K562 (cell line): ENCODE data around the gene SFXN5. TPM values are rescaled to one million over a fixed set of nuclear protein-coding genes. Genes with fewer than 3 reads are reported as not detected.

Experiments
- ATAC-seq: fragments of 200-7000 bp; cut with Tn5 transposase; 3 replicates; pipeline ENCODE4 v1.9.1; 2020; ENCODE audit warnings: moderate library complexity
- BruUV-seq: library from RNA; stranded (reverse); fragments of 400-500 nt; replicated peaks from 2 replicates; lab custom pipeline; 2021; lab: Mats Ljungman, UMichigan
- CTCF ChIA-PET: fragments of 300-600 bp; formaldehyde crosslinking; extraction: SDS; loops from one replicate; lab custom pipeline; 2021; ENCODE audit warnings: low intra/inter-chr PET ratio; lab: Yijun Ruan, JAX
- POLR2A ChIA-PET: fragments of 300-600, 350-650 bp; sonication (Branson Sonifier 250); formaldehyde crosslinking; extraction: SDS; loops from one replicate; lab custom pipeline; 2021; ENCODE audit warnings: antibody characterized with exemption, inconsistent platforms; lab: Yijun Ruan, JAX
- DNase-seq, 4 experiments: peaks; one replicate each; pipeline versions ENCODE4 v3.0.0 to v3.0.0-alpha.2; 2011 to 2018; ENCODE audit warnings: low spot score in 3 of 4, mixed read lengths in 3 of 4; ENCODE audit errors: extremely low read depth in 1 of 4
- FAIRE-seq: peaks from 2 replicates; lab custom pipeline; 2011; peaks lifted over from hg19 to GRCh38; lab: Jason Lieb, UNC
- H2AFZ ChIP-seq: 2 replicates; pipeline ENCODE4 v1.6.0; 2011; ENCODE audit warnings: low read depth, low read length, control low read depth, inconsistent platforms
- H3K27ac ChIP-seq: fragments of 200-600 bp; 3 replicates; pipeline ENCODE4 v1.8.0; 2011; ENCODE audit warnings: low read depth, mild to moderate bottlenecking, control low read depth, inconsistent platforms, low read length, moderate library complexity, mixed read lengths; ENCODE audit errors: extremely low read depth
- H3K27me3 ChIP-seq, 2 experiments: fragments of 300-600 bp in 1 of 2; 2 replicates in 1 of 2; 3 replicates in 1 of 2; pipeline versions ENCODE4 v1.6.0 to v1.8.0; 2011; ENCODE audit warnings: inconsistent platforms in 2 of 2, low read length in 2 of 2, mild to moderate bottlenecking in 1 of 2, mixed read lengths in 1 of 2, moderate library complexity in 1 of 2; ENCODE audit not compliant: control insufficient read depth in 2 of 2, insufficient read depth in 2 of 2
- H3K36me3 ChIP-seq: fragments of 300-600 bp; 3 replicates; pipeline ENCODE4 v1.8.0; 2011; ENCODE audit warnings: mild to moderate bottlenecking, low read length, inconsistent platforms; ENCODE audit not compliant: control insufficient read depth, insufficient read depth
- H3K4me1 ChIP-seq, 2 experiments: fragments of 200-600 bp in 1 of 2; replicated peaks in 1 of 2; 2 replicates in 1 of 2; 3 replicates in 1 of 2; pipeline versions ENCODE4 v1.5.1 to v1.8.0; 2011; ENCODE audit warnings: inconsistent platforms in 2 of 2, low read length in 2 of 2, mild to moderate bottlenecking in 1 of 2, mixed read lengths in 1 of 2, moderate library complexity in 1 of 2; ENCODE audit not compliant: control insufficient read depth in 2 of 2, insufficient read depth in 2 of 2
- H3K4me2 ChIP-seq: 2 replicates; pipeline ENCODE4 v1.6.1; 2011; ENCODE audit warnings: low read length, control low read depth, inconsistent platforms, mixed read lengths; ENCODE audit not compliant: insufficient read depth
- H3K4me3 ChIP-seq: fragments of 200-600 bp; sonication (generic), shearing (Covaris generic); 2 replicates; pipeline ENCODE4 v1.5.1; 2016; ENCODE audit warnings: control low read depth, inconsistent platforms
- H3K79me2 ChIP-seq: fragments of 200-600 bp; 3 replicates; pipeline ENCODE4 v1.8.0; 2011; ENCODE audit warnings: low read length, inconsistent platforms; ENCODE audit not compliant: control insufficient read depth, insufficient read depth
- H3K9ac ChIP-seq, 2 experiments: 2 replicates each; pipeline versions ENCODE4 v1.6.0 to v1.6.1; 2011; ENCODE audit warnings: low read depth in 2 of 2, low read length in 2 of 2, control low read depth in 1 of 2, inconsistent platforms in 1 of 2, mild to moderate bottlenecking in 1 of 2, mixed read lengths in 1 of 2; ENCODE audit not compliant: insufficient read depth in 1 of 2
- H3K9me1 ChIP-seq: one replicate; pipeline ENCODE4 v1.6.0; 2011; ENCODE audit warnings: inconsistent platforms, mild to moderate bottlenecking, low read length, moderate library complexity; ENCODE audit not compliant: control insufficient read depth, insufficient read depth
- H3K9me3 ChIP-seq: replicated peaks from 2 replicates; pipeline ENCODE4 v1.5.1; 2011; ENCODE audit warnings: low read depth, low read length, inconsistent platforms; ENCODE audit not compliant: control insufficient read depth, insufficient read depth
- H4K20me1 ChIP-seq: replicated peaks from 2 replicates; pipeline ENCODE4 v1.6.1; 2011; ENCODE audit warnings: low read length, inconsistent platforms, mixed read lengths; ENCODE audit not compliant: control insufficient read depth, insufficient read depth
- ATF2 ChIP-seq: sonication (generic); formaldehyde crosslinking; IDR thresholded peaks from 2 replicates; pipeline ENCODE4 v1.8.1; 2022; ENCODE audit warnings: missing genetic modification reagents
- CBX3 ChIP-seq, 2 experiments: IDR thresholded peaks; 1 replicate in 1 of 2; 2 replicates in 1 of 2; pipeline ENCODE4 v1.6.1; 2012; ENCODE audit warnings: inconsistent platforms in 2 of 2, low read length in 2 of 2, borderline replicate concordance in 1 of 2, control low read depth in 1 of 2
- EGR1 ChIP-seq: fragments of 450-650 bp; conservative IDR thresholded peaks from 2 replicates; pipeline ENCODE4 v1.6.1; 2017; ENCODE audit warnings: mild to moderate bottlenecking
- KDM2B ChIP-seq: fragments of 250-450 bp; sonication (Bioruptor Pico); IDR thresholded peaks from 2 replicates; pipeline ENCODE4 v1.8.0; 2021; ENCODE audit warnings: mild to moderate bottlenecking, moderate library complexity
- MTA2 ChIP-seq: fragments of 450-650 bp; IDR thresholded peaks from 2 replicates; pipeline ENCODE4 v1.6.1; 2016; ENCODE audit warnings: low read depth
- NFXL1 ChIP-seq: fragments of 450-650 bp; formaldehyde crosslinking; IDR thresholded peaks from 2 replicates; pipeline ENCODE4 v1.4.0; 2021; ENCODE audit warnings: mild to moderate bottlenecking
- RBM15 ChIP-seq: fragments of 200-400 bp; formaldehyde crosslinking; IDR thresholded peaks from 2 replicates; pipeline ENCODE4 v1.6.1; 2018; ENCODE audit warnings: mild to moderate bottlenecking, low read length, moderate library complexity; ENCODE audit not compliant: insufficient read depth
- SAFB ChIP-seq: fragments of 200-400 bp; formaldehyde crosslinking; IDR thresholded peaks from 2 replicates; pipeline ENCODE4 v1.6.1; 2017; ENCODE audit warnings: low read depth, low read length, borderline replicate concordance
- ZBTB33 ChIP-seq: sonication (generic); formaldehyde crosslinking; IDR thresholded peaks from 2 replicates; pipeline ENCODE4 v1.8.1; 2023; ENCODE audit warnings: mild to moderate bottlenecking, missing genetic modification reagents
- ZBTB49 ChIP-seq: sonication (generic); formaldehyde crosslinking; IDR thresholded peaks from 2 replicates; pipeline ENCODE4 v1.8.0; 2022; ENCODE audit warnings: missing genetic modification reagents, mild to moderate bottlenecking, borderline replicate concordance
- ZNF174 ChIP-seq: fragments of 250-450 bp; sonication (Bioruptor Pico); IDR thresholded peaks from 2 replicates; pipeline ENCODE4 v1.4.0; 2020; ENCODE audit warnings: mild to moderate bottlenecking
- ZNF586 ChIP-seq: fragments of 450-650 bp; formaldehyde crosslinking; conservative IDR thresholded peaks from 2 replicates; pipeline ENCODE4 v1.4.0; 2020; ENCODE audit warnings: mild to moderate bottlenecking, moderate library complexity
- ZNF740 ChIP-seq, 3 experiments: fragments of 200-800 bp in 1 of 3; sonication (Bioruptor generic) in 1 of 3; sonication (generic) in 1 of 3; formaldehyde crosslinking in 1 of 3; IDR thresholded peaks; 2 replicates each; pipeline versions ENCODE4 v1.6.1 to v1.8.0; 2016 to 2022; ENCODE audit warnings: mild to moderate bottlenecking in 2 of 3, missing compliant biosample characterization in 2 of 3, missing genetic modification characterization in 2 of 3, missing genetic modification reagents in 1 of 3
- ZNF830 ChIP-seq: fragments of 250-450 bp; sonication (Bioruptor Pico); IDR thresholded peaks from 2 replicates; pipeline ENCODE4 v1.5.0; 2021; ENCODE audit warnings: mild to moderate bottlenecking
- WGBS: fragments of 100-300 bp; shearing (Covaris generic); methylation state at CpG from one replicate; pipeline ENCODE4 v1.1.6; 2016; ENCODE audit warnings: low coverage, mixed read lengths; ENCODE audit not compliant: insufficient coverage; ENCODE audit errors: missing lambda C conversion rate; 5-methylcytosine and 5-hydroxymethylcytosine counted together
- in situ Hi-C: fragments of 300-500 bp; cut with MboI; formaldehyde crosslinking; loops from 4 replicates; pipeline ENCODE4 v1.15.0; 2018; ENCODE audit warnings: inconsistent platforms, mixed read lengths
- intact Hi-C: fragments of 100-400 bp; cut with micrococcal nuclease; formaldehyde crosslinking; loops from 2 replicates; pipeline ENCODE4 v1.14.2; 2022
- polyA plus RNA-seq, 8 experiments: library from polyadenylated mRNA; depleted of rRNA in 4 of 8; stranded (reverse) in 5 of 8; unstranded in 3 of 8; fragments of >200 nt; fragmentation: Nextera tagmentation in 2 of 8; fragmentation: Illumina TruSeq in 1 of 8; extraction: Ambion mirVana in 2 of 8; extraction: Trizol in 1 of 8; gene quantifications; 2 replicates each; pipeline versions ENCODE4 v1.2.1 to v1.2.3, GENCODE V29; 2011 to 2014; ENCODE audit warnings: inconsistent platforms in 1 of 8, missing spikeins in 1 of 8
- total RNA-seq, 7 experiments: library from RNA; depleted of rRNA in 6 of 7; stranded (reverse); fragments of >200 nt in 6 of 7; fragmentation: Illumina TruSeq in 2 of 7; extraction: Trizol in 2 of 7; gene quantifications; 2 replicates each; pipeline versions ENCODE4 v1.2.1 to v1.2.3, GENCODE V29; 2011 to 2021; ENCODE audit warnings: low replicate concordance in 1 of 7

Gene SFXN5
- total and polyA plus RNA-seq, 9 of the 15 experiments (the other 6 are each of a cell fraction or from before 2014, with no cell fraction given) = 8.3 to 22.6 (median 16.0) TPM

GRCh38 chr2:72908741-72909140 lies 162.8 kb downstream of the SFXN5 start:
- H3K27me3 ChIP-seq = peaks cover 14 to 16% of the 10 kb centered on the region in 2 experiments
- no peaks in the 10 kb centered on the region for H3K4me1 ChIP-seq
- ChIA-PET POLR2A (no interaction called here), CTCF (no interaction called here)
- intact Hi-C loops (no loop called here), in situ Hi-C loops (no loop called here)
- H4K20me1 ChIP-seq = 0 out of 2 replicates have a peak, but pooled peaks cover 3% of the 10 kb centered on the region
- no peak for ATAC-seq
- no peak overlapping the region for H3K9ac ChIP-seq
- H3K27ac ChIP-seq = no peak overlapping the region
- no peak overlapping the region for H2AFZ ChIP-seq
- no peaks in the 10 kb centered on the region for H3K79me2 ChIP-seq
- no peaks in the 10 kb centered on the region; the same call in 1 of the 2 replicates for H3K9me3 ChIP-seq
- no peak overlapping the region for H3K4me3 ChIP-seq
- FAIRE-seq = no peak
- H3K36me3 ChIP-seq = no peaks in the 10 kb centered on the region
- BruUV-seq = no TSS peak
- no peak overlapping the region for H3K4me2 ChIP-seq
- WGBS = 0% methylated on average over 3 of the region's 3 CpGs
- TF ChIP-seq ATF2 (CRISPR knock-in tag) = no peak
- no peak for TF ChIP-seq MTA2
- no peak for TF ChIP-seq ZBTB49
- no peak for TF ChIP-seq ZBTB33 (CRISPR knock-in tag)
- no peak for TF ChIP-seq RBM15
- TF ChIP-seq SAFB = no peak
- TF ChIP-seq KDM2B (CRISPR knock-in tag) = no peak
- TF ChIP-seq ZNF174 (CRISPR knock-in tag) = no peak
- no peak for TF ChIP-seq CBX3 (IDR thresholded peaks at IDR 0.05; ENCODE audit: borderline replicate concordance in 1 of 2, low read length in 2 of 2)
- TF ChIP-seq ZNF740 (CRISPR knock-in tag; IDR thresholded peaks at IDR 0.05) = no peak
- TF ChIP-seq ZNF740 (tag; IDR thresholded peaks at IDR 0.05) = no peak
- TF ChIP-seq ZNF586 (CRISPR knock-in tag) = no peak
- TF ChIP-seq NFXL1 (CRISPR knock-in tag) = no peak
- no peak for TF ChIP-seq ZNF830
- no peak for TF ChIP-seq EGR1
- DNase-seq = no peak
- H3K9me1 ChIP-seq = no peaks in the 10 kb centered on the region
